ENCODE measurements around the gene PLEKHM3.
A peak's percentile ranks its signal among the peaks of the same experiment; 100 is the strongest.

The PLEKHM3 gene

GRCh38 chr2:207854484-207855440 is 170.6 kb downstream of the PLEKHM3 start:
- TF ChIP-seq CTCF (IDR thresholded peaks at IDR 0.05; ENCODE audit: low read depth, low read length), result no peak
- DNase-seq (ENCODE audit: low read depth in 2 of 2), result peak in 1 of 2 donors; percentile 48
- H3K4me3 ChIP-seq (replicated peaks in 1 of 2; ENCODE audit: low read depth in 2 of 2, low read length in 2 of 2), result no peak overlapping the region

- no peak overlapping the region for H3K4me3 ChIP-seq (replicated peaks in 1 of 2; ENCODE audit: low read depth in 2 of 2, low read length in 2 of 2)
- DNase-seq (ENCODE audit: low read depth in 2 of 2), result no peak
- no peak for TF ChIP-seq CTCF (IDR thresholded peaks at IDR 0.05; ENCODE audit: low read depth, low read length)
Measured at GRCh38 chr2:207852791-207853190, 172.5 kb downstream of the PLEKHM3 start.

- no peak for DNase-seq (ENCODE audit: low read depth in 2 of 2)
- H3K4me3 ChIP-seq (replicated peaks in 1 of 2; ENCODE audit: low read depth in 2 of 2, low read length in 2 of 2), result no peak overlapping the region
- TF ChIP-seq CTCF (IDR thresholded peaks at IDR 0.05; ENCODE audit: low read depth, low read length), result no peak
Measured at GRCh38 chr2:207849443-207849842, 175.9 kb downstream of the PLEKHM3 start.

GRCh38 chr2:207848545-207848928 is 176.8 kb downstream of the PLEKHM3 start:
- no peak for TF ChIP-seq CTCF (IDR thresholded peaks at IDR 0.05; ENCODE audit: low read depth, low read length)
- H3K4me3 ChIP-seq (replicated peaks in 1 of 2; ENCODE audit: low read depth in 2 of 2, low read length in 2 of 2), result no peak overlapping the region
- no peak for DNase-seq (ENCODE audit: low read depth in 2 of 2)

- peak; percentile 71 to 89 for DNase-seq (ENCODE audit: low read depth in 2 of 2)
- H3K4me3 ChIP-seq (replicated peaks in 1 of 2; ENCODE audit: low read depth in 2 of 2, low read length in 2 of 2), result no peak overlapping the region
- TF ChIP-seq CTCF (IDR thresholded peaks at IDR 0.05; ENCODE audit: low read depth, low read length), result no peak
Measured at GRCh38 chr2:207847807-207848544, 177.4 kb downstream of the PLEKHM3 start.

GRCh38 chr2:207847098-207847806 is 178.1 kb downstream of the PLEKHM3 start:
- no peak overlapping the region for H3K4me3 ChIP-seq (replicated peaks in 1 of 2; ENCODE audit: low read depth in 2 of 2, low read length in 2 of 2)
- TF ChIP-seq CTCF (IDR thresholded peaks at IDR 0.05; ENCODE audit: low read depth, low read length), result no peak
- DNase-seq (ENCODE audit: low read depth in 2 of 2), result no peak
